GM12865 (cell line): ENCODE data around the gene UGT1A4.

Experiments
- DNase-seq: peaks from one replicate; pipeline ENCODE4 v3.0.0; 2010; ENCODE audit warnings: low read depth
- H3K4me3 ChIP-seq: 2 replicates; pipeline ENCODE4 v1.5.1; 2011; ENCODE audit warnings: mild to moderate bottlenecking, low read depth, low read length, control low read depth
- CTCF ChIP-seq: IDR thresholded peaks from 2 replicates; pipeline ENCODE4 v1.5.1; 2011; ENCODE audit warnings: low read length, control low read depth, low read depth, inconsistent platforms; ENCODE audit not compliant: insufficient read depth; ENCODE audit errors: missing control alignments

Gene UGT1A4

DNA sequence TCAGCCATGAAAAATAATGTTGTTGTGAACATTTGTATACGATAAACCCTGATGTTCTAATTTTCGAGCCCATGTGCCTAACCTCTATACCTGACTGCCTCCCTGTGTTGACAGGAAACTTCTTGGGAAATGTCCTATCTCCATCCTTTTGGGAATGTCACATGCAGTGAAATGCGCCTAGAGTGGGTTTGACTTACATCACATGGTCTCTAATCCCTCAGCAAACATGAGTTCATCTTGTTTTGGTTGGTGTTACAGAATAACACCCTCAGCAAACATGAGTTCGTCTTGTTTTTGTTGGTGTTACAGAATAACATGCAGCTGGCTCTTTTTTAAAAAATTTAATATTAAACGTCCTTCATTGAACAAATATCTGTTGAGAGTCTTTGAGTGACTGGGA lies 30.2 kb upstream of the UGT1A4 start:
- no peak for TF ChIP-seq CTCF
- no peak overlapping the region for H3K4me3 ChIP-seq
- DNase-seq: no peak

DNA sequence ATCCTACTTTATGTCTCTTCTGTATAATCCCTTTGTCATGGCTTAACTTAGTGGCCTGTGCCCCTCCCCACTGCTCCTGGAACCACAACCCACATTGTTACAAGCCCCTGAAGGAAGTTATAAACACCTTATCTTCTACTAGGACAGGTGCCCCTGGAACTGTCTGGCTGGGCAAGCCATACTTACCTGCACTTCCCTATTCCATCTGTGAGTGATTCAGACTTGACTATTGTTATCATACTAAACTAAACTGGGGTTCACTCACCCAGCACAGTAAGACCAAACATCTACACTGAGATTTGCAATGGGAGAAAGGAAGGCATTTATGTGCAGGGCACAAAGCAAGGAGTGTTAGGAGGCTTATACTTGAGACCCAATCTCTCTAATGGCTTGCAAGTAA lies 29.5 kb upstream of the UGT1A4 start:
- TF ChIP-seq CTCF: no peak
- DNase-seq: no peak
- no peak overlapping the region for H3K4me3 ChIP-seq

DNA sequence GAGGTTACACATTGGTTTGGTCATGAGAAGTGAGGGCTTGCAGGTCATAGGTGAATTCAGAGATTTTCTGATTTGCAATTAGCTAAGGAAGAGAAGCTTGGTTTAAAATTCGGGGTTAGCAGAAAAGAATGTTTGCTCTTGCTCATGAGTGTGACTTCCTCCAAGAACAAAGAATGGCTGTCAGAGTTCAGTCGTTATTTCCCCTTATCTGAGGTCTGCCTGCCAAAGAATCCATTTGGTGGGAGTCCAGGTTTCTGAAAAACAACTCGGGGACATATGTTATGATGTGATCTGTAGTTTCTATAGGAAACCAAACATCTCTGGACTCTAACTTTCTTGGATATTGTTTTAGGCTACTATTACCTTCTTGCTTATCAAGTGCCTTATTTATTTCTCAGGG lies 29.0 kb upstream of the UGT1A4 start:
- no peak for TF ChIP-seq CTCF
- no peak for DNase-seq
- H3K4me3 ChIP-seq: no peak overlapping the region

DNA sequence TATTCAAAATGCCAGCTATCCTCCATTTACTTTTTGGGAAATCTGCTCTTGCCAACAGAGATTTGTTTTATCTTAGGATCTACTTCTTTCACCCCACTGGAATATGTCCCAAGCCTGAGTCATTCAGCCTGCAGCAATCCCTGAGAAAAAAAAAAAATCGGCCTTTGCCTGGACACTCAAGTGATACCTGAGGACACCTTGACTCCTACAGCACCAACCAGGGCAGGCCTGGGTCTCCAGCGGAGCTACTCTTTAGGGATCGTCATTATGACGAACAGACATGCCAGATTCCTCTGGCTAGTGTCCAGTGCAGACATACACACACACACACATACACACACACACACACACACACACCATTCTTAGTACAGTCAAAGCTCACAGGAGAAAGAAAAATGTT lies 28.1 kb upstream of the UGT1A4 start:
- no peak overlapping the region for H3K4me3 ChIP-seq
- DNase-seq: no peak

GRCh38 chr2:233691443-233692433 lies 26.8 kb upstream of the UGT1A4 start:
- DNase-seq: no peak
- no peak overlapping the region for H3K4me3 ChIP-seq
- TF ChIP-seq CTCF: no peak

More for the DNA sequence above, 28.1 kb upstream of the UGT1A4 start:
- TF ChIP-seq CTCF: no peak

- no peak within 1 kb of the TSS for H3K4me3 ChIP-seq
- no peak for TF ChIP-seq CTCF
- DNase-seq: no peak
These were observed 25.9 kb upstream of the UGT1A4 start, which contains the start of gene UGT1A6 for GRCh38 chr2:233692648-233693047. Gene UGT1A6, plus strand, starts transcription at chr2:233692890. Its CDS starts 115 bp downstream, at chr2:233693005.

DNA sequence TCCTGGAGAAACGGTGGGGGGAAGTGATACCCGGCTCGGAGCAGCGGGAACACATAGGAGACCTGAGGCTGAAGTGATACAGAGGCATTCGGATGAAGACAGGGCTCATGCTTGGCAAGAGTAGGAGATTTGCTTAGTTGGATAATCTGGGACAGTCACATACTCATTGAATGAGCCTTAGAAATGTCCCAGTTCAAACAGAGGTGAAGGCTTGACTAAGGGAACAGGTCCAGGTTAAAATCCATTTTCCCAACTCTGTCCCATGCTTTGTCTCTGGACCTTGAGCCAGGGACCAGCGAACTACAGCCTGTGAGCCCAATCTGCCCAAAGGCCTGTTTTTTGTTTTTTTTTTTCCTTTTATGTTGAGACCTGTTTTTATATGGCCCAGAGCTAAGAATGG lies 24.6 kb upstream of the UGT1A4 start:
- DNase-seq: no peak
- TF ChIP-seq CTCF: no peak
- H3K4me3 ChIP-seq: no peak overlapping the region
